ENCODE measurements around the gene FXYD2. TPM values are rescaled to one million over a fixed set of nuclear protein-coding genes. Genes with fewer than 3 reads are reported as not detected.
A peak's percentile ranks its signal among the peaks of the same experiment; 100 is the strongest.

Gene FXYD2
- total RNA-seq, 6 donors from 2014 or later: 0.15 to 4.5 (median 2.4) TPM

DNA sequence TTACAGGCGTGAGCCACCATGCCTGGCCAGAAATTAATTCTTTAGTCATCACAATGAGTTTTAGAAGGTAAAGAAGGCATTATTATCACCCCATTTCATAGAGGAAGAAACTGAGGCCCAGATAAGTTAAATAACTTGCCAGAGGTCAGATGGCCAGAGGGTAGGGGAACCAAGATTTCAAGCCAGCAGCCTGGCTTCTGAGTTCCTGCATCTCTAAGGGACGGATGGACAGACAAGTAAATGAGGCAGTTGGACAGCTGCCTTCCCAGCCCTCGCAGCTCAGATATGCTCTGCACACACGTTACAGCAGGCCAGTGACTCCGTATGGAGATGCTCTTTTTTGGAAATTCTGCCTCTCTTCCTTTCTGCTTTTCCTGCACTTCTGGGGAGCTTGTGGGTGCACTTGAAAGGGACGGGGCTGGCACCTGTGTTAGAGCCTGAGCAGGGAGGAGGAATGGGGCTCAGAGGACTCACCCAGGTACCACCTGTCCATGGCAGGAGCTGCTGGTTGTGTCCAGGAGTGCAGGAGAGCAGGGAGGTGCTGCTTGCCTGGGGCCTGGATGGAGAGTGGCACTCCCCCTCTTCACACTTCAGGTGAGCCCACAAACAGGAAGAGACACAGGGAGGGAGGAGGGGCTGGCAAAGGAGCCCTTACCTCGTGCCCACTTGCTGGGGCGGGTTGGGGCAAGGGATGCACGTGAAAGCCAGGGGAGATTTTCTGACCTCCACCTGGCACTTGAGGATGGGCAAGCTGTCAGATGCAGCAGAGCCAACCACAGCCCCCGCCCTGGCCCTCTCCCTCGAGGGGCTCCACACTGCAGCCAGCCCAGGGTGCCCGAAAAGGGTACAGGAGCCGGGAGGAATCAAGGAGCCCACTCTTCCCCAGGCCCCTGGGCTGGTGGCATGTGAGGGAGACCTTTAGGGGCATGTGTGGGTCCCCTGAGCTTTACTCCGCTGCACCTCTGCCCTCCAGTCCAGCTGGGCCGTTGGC is 3.3 kb upstream of the FXYD2 start:
- DNase-seq (peak; percentile 20 to 54), ATAC-seq (ENCODE audit: low FRiP score in 2 of 2) (no peak)
- Histone ChIP-seq H3K9me3 (no peaks in the 10 kb centered on the region), H3K27ac (peak overlapping the region; percentile 34 to 71 (median 52)), H3K27me3 (no peaks in the 10 kb centered on the region), H3K36me3 (no peaks in the 10 kb centered on the region), H3K4me1 (peaks cover 36 to 59% (median 52%) of the 10 kb centered on the region in 4 donors), H3K4me3 (no peak overlapping the region)
- TF ChIP-seq POLR2A (IDR thresholded peaks at IDR 0.05) (no peak), POLR2AphosphoS5 (IDR thresholded peaks at IDR 0.05) (no peak), EP300 (IDR thresholded peaks at IDR 0.05) (no peak)
- TF ChIP-seq, protein P1, sequence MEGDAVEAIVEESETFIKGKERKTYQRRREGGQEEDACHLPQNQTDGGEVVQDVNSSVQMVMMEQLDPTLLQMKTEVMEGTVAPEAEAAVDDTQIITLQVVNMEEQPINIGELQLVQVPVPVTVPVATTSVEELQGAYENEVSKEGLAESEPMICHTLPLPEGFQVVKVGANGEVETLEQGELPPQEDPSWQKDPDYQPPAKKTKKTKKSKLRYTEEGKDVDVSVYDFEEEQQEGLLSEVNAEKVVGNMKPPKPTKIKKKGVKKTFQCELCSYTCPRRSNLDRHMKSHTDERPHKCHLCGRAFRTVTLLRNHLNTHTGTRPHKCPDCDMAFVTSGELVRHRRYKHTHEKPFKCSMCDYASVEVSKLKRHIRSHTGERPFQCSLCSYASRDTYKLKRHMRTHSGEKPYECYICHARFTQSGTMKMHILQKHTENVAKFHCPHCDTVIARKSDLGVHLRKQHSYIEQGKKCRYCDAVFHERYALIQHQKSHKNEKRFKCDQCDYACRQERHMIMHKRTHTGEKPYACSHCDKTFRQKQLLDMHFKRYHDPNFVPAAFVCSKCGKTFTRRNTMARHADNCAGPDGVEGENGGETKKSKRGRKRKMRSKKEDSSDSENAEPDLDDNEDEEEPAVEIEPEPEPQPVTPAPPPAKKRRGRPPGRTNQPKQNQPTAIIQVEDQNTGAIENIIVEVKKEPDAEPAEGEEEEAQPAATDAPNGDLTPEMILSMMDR (IDR thresholded peaks at IDR 0.05): no peak
- WGBS, 2 donors: 69 to 70% methylated on average over 8 to 15 of the region's 15 CpGs

GRCh38 chr11:117826832-117827231 is 2.3 kb upstream of the FXYD2 start:
- no peak overlapping the region for H3K4me3 ChIP-seq
- no peak for TF ChIP-seq POLR2AphosphoS5 (IDR thresholded peaks at IDR 0.05)
- TF ChIP-seq POLR2A (IDR thresholded peaks at IDR 0.05): no peak
- TF ChIP-seq EP300 (IDR thresholded peaks at IDR 0.05): no peak
- TF ChIP-seq, protein P1 (IDR thresholded peaks at IDR 0.05): no peak
- peaks cover 38 to 67% (median 52%) of the 10 kb centered on the region in 4 donors for H3K4me1 ChIP-seq
- no peaks in the 10 kb centered on the region for H3K36me3 ChIP-seq
- H3K27ac ChIP-seq: no peak overlapping the region
- ATAC-seq (ENCODE audit: low FRiP score in 2 of 2) (no peak), DNase-seq (peak in 1 of 2 donors; percentile 9)
- H3K9me3 ChIP-seq: no peaks in the 10 kb centered on the region
- 82 to 83% methylated on average over 3 of the region's 3 CpGs for WGBS, 2 donors
- no peaks in the 10 kb centered on the region for H3K27me3 ChIP-seq

DNA sequence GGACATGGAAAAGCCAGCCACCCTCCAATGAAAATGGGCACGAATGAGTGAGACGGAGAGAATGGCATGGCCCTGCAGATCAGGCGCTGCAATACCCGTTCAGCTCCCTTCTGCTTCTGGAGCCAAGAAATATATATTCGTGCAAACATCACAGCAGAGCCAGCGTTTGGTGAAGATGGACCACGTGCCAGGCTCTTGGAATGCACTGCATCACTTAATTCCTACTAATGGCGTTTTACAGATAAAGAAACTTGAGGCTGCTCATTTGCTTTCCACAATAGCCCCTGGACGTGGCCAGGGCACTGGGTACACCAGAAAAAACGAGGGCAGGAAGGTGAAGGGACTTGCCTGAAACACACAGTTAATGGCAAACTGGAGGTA is 1.6 kb upstream of the FXYD2 start:
- Histone ChIP-seq H3K4me1 (peaks cover 38 to 67% (median 51%) of the 10 kb centered on the region in 4 donors), H3K9me3 (no peaks in the 10 kb centered on the region), H3K27ac (no peak overlapping the region), H3K27me3 (no peaks in the 10 kb centered on the region), H3K4me3 (no peak overlapping the region), H3K36me3 (no peaks in the 10 kb centered on the region)
- peak in 1 of 2 donors; percentile 15 for DNase-seq
- TF ChIP-seq, protein P1 (IDR thresholded peaks at IDR 0.05): no peak
- TF ChIP-seq EP300 (IDR thresholded peaks at IDR 0.05) (no peak), POLR2AphosphoS5 (IDR thresholded peaks at IDR 0.05) (no peak), POLR2A (IDR thresholded peaks at IDR 0.05) (no peak)
- WGBS, 2 donors: 55 to 61% methylated on average over 10 of the region's 10 CpGs
- no peak for ATAC-seq (ENCODE audit: low FRiP score in 2 of 2)

DNA sequence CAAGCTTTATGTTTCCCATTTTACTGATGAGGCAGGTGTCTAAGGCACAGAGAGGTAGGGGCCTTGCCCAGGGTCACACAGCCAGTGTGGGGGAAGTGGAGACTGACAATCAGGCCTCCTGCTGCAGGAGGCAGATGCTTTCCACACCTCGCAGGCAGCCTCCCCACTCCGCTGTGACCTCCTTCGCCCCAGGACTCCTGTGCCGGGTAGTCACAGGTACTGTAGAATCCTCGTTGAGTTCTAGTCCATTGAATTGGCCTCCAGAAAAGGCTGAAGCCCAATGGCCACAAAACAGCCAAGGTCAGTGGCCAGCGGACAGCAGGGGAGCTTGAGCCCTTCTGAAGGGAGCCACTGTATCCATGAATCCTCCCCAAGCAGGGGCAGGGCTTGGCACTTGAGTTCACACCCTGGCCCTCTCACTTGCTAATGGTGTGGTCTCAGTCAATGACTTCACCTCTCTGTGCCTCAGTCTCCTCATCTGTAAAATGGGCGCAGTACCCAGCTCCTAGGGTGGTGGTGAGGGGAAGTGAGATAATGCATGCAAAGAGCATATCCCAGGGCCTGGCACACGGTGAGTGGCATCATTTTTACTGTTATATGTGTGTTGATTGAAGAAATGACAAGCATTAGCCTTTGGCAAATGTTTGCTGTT is 1.1 kb upstream of the FXYD2 start:
- H3K27me3 ChIP-seq: no peaks in the 10 kb centered on the region
- ATAC-seq (ENCODE audit: low FRiP score in 2 of 2): no peak
- peaks cover 38 to 63% (median 46%) of the 10 kb centered on the region in 4 donors for H3K4me1 ChIP-seq
- no peak overlapping the region for H3K4me3 ChIP-seq
- H3K27ac ChIP-seq: peak overlapping the region in 3 of 4 donors; percentile 11 to 87 (median 79)
- no peaks in the 10 kb centered on the region for H3K9me3 ChIP-seq
- H3K36me3 ChIP-seq: no peaks in the 10 kb centered on the region
- TF ChIP-seq, protein P1 (IDR thresholded peaks at IDR 0.05): no peak
- no peak for TF ChIP-seq EP300 (IDR thresholded peaks at IDR 0.05)
- no peak for TF ChIP-seq POLR2AphosphoS5 (IDR thresholded peaks at IDR 0.05)
- no peak for TF ChIP-seq POLR2A (IDR thresholded peaks at IDR 0.05)
- 90 to 96% methylated on average over 7 of the region's 8 CpGs for WGBS, 2 donors
- DNase-seq: peak; percentile 14 to 18
